ENCODE results near the gene OR6Y1.

The OR6Y1 gene, protein sequence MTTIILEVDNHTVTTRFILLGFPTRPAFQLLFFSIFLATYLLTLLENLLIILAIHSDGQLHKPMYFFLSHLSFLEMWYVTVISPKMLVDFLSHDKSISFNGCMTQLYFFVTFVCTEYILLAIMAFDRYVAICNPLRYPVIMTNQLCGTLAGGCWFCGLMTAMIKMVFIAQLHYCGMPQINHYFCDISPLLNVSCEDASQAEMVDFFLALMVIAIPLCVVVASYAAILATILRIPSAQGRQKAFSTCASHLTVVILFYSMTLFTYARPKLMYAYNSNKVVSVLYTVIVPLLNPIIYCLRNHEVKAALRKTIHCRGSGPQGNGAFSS

GRCh38 chr1:158554352-158554751, at the start of gene OR6Y1:
Gene OR6Y1, minus strand, starts transcription at chr1:158554405. Its CDS starts 6,300 bp downstream, at chr1:158548105.
- DNase-seq: no peak

DNA sequence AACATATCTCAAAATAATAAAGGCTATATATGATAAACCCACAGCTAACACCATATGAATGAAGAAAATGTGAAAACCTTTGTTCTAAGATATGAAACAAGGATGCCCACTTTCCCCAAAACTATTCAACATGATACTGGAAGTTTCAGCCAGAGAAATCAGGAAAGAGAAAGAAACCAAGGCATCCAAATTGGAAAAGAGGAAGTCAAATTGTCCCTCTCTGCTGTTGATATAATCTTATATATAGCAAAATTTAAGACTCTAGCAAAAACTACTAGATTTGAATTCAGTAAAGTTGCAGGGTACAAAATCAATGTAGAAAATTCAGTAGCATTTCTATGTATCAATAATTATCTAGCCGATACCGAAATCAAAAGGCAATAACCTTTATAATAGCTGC, 46.5 kb upstream of the OR6Y1 start:
- no peak for DNase-seq

DNA sequence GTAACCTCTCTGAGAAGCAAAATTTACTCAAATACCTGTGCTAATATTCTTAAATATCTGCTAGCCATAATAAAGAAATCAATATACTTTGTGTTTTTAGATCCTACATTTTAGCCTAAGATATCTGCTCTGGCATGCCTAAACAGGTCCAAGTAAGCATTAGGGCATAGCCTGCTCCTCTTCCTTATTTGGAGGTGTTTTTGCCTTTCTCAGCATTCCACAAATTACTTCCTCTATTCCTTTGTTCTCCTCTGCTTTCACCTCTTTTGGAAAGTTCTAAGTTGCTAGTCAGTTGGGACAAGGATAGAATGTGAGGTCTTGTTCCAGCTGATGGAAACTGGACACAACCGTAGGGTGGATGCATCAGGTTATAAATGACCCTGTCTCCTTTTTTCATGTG, 32.7 kb upstream of the OR6Y1 start:
- DNase-seq: no peak

- no peak for DNase-seq
Measured at GRCh38 chr1:158583962-158584361, 29.8 kb upstream of the OR6Y1 start.

- no peak for DNase-seq
Measured at GRCh38 chr1:158579733-158580132, 25.5 kb upstream of the OR6Y1 start, which contains the start of gene OR10X1. Gene OR10X1, minus strand, starts transcription at chr1:158579899. Its CDS starts 0 bp downstream, at chr1:158579899.

DNA sequence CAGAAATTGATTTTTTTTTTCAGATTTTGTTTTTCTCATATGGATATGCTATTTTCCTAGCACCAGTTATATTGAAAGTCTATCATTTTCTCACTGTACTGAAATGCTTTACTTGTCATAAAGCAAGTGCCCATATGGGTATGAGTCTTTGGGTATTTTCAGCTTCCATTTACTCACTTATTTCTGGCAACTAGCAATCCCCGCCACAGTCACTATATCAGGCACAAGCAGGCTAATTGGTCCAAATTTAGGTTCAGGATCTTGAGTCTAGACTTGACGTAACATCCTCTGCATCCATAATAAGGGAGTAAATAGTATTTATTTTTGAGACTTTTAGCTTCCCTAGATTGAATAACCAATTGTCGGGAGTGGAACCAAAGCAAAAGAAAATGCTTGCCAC, 23.4 kb upstream of the OR6Y1 start:
- DNase-seq: no peak

- no peak for DNase-seq
Measured at GRCh38 chr1:158572226-158572625, 18.0 kb upstream of the OR6Y1 start.

DNA sequence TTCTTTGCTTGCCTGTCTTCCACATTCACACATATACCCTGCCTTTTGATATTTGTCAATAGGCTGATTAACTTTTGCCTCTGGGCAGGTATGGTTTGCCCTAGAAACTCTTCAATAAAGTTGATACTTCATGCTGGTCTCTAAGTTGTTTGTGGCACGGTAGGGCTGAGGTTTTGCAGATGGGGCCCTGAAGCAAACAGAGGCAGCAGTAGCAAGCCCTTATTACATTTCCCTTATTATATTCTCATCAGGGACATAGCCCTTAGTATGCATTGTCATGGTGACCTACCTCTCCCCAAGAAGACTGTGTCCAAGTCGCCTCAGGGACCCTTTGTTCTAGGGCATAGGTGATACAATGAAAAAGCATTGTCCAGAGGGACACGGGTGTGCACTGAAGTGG, 16.3 kb upstream of the OR6Y1 start, which contains the start of gene OR6P1:
OR6P1 (minus strand) TSS at position 101 of the 400 bp plus-strand sequence. CDS start 6,976 bp downstream, outside the sequence.
- no peak for DNase-seq

DNA sequence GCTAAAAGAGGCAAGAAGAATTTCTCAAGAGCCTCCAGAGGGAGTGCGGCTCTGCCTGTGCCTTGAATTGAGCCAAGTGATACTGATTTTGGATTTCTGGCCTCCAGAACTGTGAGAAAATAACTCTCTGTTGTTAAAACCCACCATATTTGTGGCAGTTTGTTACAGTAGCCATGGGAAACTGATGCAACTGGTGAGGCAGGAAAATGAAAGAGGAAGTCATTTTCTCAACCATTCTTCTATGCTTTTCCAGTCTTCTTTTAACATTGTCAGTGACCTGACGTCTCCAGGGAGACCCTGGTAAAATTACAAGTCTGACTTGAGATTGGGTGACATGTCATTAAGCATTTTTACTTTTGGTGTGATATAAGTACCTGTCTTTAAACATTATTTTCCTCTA, 10.4 kb upstream of the OR6Y1 start:
- no peak for DNase-seq

GRCh38 chr1:158563853-158564252, 9.6 kb upstream of the OR6Y1 start:
- DNase-seq: no peak

DNA sequence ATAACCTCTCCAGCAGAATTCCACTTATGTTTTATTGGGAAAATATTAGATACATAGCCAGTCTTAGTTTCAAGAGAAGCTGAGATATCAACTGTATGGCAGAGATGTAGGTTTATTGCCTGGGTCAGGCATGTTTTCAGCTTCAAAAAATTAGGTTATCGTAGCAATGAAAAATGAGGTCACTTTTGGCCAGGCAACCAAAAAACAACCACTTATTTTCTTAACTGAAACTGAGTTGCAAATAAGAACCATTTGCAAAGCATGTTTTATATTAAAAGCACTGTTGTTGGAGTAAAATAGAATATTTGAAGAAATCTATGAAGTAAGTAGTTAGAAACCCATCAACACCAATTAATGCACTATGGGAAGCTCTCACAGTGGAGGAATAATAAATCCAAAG, 5.5 kb upstream of the OR6Y1 start:
- no peak for DNase-seq

GRCh38 chr1:158552296-158552695, 1.9 kb downstream of the OR6Y1 start:
- no peak for DNase-seq

DNA sequence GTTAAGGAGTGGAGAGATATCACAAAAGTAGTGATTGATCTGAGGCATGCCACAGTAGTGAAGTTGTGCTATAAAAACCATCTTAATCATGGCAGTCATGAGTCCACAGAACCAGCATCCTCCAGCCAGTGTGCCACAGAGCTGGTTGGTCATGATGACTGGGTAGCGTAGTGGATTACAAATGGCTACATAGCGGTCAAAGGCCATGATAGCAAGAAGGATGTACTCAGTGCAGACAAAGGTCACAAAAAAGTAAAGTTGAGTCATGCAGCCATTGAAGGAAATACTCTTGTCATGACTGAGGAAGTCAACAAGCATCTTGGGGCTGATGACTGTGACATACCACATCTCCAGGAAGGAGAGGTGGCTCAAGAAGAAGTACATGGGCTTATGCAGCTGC, 6.7 kb downstream of the OR6Y1 start:
- no peak for DNase-seq

DNA sequence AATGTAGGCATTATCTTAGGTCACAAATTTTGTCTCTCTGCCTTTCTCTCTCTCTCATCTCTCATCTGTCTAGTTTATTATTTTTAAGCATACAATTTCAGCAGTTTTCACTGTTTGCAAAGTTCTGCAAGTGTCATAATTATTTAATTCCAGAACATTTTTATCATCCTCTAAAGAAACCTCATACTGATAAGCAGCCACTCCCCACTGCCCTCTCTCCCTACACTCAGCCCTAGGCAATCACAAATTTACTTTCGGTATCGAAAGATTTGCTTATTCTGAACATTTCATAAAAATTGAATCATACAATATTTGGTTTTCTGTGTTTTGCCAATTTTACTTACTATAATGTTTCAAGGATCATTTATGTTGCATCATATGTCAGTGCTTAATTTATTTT, 16.6 kb downstream of the OR6Y1 start:
- DNase-seq: no peak

DNA sequence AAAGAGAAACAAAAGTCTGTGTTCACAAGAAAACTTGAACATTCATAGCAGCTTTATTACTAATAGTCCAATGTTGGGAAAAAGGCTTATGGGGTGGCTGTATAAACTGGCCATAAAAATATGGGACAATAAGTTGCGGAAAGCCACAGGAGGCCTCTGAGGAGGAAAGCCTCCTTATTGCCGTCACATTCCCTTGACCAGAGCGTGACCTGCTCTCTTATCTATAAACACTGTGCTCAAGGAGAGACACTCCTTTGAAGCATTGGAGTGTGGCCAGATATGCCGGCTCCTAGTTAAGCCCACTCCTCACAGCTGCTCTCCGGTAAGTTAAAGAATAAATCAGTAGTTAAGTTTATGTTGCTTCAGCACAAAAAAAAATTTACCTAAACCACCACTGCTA, 19.7 kb downstream of the OR6Y1 start:
- no peak for DNase-seq

GRCh38 chr1:158527190-158527815, 26.9 kb downstream of the OR6Y1 start:
- no peak for DNase-seq

DNA sequence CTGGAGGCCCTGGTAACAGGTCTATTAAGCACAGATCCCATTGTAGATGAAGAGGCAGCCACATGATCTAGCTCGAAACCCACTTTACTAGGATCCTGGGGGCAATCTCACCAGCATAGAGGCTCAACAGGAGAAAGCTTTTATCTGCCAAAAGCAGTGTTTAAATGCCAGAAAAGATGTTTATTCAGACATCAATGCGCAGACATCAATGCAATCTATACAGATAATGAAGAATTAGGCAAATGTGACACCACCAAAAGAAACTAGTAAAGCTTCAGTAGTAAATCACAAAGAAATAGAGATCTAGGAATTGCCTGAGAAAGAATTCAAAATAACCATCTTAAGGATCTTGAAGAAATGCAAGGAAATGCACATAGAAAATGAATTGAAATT, 32.5 kb downstream of the OR6Y1 start:
- no peak for DNase-seq

DNA sequence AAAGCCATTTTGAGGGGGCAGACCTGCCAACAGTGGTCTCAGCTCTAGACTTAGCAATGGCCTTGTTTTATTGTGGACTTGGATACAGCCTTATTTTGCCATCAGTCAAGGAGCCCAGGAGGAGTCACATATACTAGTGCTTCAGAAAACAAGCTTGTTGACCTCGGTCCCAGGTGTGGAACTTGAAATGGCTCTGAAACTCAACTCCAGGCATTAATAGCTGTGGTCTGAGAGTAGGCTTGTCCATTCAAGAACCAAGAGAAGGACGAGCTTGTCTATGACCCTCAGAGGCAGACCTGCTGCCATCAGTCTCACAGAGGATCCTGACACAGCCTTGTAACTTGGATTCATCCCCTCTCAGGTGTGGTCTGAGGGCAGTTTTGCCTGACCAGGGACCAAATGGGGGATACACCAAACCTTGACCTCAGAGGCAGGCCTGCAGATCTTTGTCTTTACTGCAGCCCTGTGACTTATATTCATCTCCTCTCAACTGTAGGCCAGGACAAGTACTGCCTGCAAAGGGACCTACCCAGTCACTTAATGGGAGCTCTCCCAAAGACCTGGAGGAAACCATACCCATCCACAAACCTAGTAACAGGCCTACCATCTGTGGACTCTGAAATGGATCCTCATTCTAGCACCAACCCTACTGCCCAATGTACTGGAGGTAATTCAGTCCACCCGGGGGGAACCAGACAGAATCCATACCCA, 33.1 kb downstream of the OR6Y1 start:
- no peak for DNase-seq

GRCh38 chr1:158520021-158520420, 34.2 kb downstream of the OR6Y1 start:
- no peak for DNase-seq

DNA sequence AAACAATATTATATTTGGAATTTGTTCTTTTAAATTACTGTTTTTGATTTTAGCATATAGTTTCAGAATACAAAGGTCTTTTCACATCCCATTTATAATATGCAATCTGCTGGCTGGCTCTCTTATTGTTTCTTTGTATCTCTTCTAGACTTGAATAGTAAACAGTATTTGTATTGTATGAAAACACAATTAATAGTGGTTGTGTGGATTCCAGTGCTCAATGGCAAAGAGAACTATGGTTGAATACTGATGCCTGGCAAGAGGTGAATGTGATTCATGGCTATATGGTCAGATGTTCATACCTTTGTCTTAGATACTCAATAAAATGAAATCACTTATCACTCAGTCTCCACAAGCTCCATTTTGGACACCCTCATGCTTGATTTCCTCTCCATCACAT, 37.2 kb downstream of the OR6Y1 start:
- DNase-seq: no peak

- no peak for DNase-seq
Measured at GRCh38 chr1:158509471-158510156, 44.6 kb downstream of the OR6Y1 start.

DNA sequence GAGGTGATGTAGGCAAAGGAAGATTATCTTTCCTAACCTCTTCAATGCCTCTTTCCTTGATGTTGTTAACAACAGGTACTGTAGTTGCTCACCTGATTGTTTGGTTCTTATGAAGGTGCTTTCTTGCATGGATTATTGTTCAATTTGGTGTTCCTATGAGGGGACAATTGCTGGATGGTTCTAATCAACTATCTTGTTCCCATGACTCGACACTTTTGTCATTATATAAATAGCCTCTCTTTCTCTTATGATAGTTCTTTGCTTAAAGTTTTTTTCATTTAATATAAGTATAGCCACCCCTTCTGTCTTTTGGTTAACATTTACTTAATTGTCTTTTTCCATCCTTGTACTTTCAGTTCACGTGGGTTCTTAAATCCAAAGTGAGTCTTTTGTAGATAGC, 46.7 kb downstream of the OR6Y1 start:
- DNase-seq: no peak

GRCh38 chr1:158506369-158506987, 47.7 kb downstream of the OR6Y1 start:
- DNase-seq: peak; percentile 21
